Measurements from ENCODE around the gene CDON. TPM values are rescaled to one million over a fixed set of nuclear protein-coding genes. Genes with fewer than 3 reads are reported as not detected.
"Not testable (repeated sequence)": the region's sequence is repeated elsewhere in the genome, so short reads cannot be mapped to it uniquely, and the experiment has no call there.

Gene CDON
- polyA plus RNA-seq, 3 donors = 21.9 to 24.2 (median 23.7) TPM

- DNase-seq (ENCODE audit: low read depth in 3 of 3, low spot score in 2 of 3) = no peak
Observed at GRCh38 chr11:125932301-125932700, 130.4 kb downstream of the CDON start.

GRCh38 chr11:125931668-125932067, 131.0 kb downstream of the CDON start:
- no peak for DNase-seq (ENCODE audit: low read depth in 3 of 3, low spot score in 2 of 3)

GRCh38 chr11:125931116-125931515, 131.6 kb downstream of the CDON start:
- no peak for DNase-seq (ENCODE audit: low read depth in 3 of 3, low spot score in 2 of 3)

GRCh38 chr11:125930076-125930450, 132.6 kb downstream of the CDON start:
- DNase-seq (ENCODE audit: low read depth in 3 of 3, low spot score in 2 of 3) = no peak

DNA sequence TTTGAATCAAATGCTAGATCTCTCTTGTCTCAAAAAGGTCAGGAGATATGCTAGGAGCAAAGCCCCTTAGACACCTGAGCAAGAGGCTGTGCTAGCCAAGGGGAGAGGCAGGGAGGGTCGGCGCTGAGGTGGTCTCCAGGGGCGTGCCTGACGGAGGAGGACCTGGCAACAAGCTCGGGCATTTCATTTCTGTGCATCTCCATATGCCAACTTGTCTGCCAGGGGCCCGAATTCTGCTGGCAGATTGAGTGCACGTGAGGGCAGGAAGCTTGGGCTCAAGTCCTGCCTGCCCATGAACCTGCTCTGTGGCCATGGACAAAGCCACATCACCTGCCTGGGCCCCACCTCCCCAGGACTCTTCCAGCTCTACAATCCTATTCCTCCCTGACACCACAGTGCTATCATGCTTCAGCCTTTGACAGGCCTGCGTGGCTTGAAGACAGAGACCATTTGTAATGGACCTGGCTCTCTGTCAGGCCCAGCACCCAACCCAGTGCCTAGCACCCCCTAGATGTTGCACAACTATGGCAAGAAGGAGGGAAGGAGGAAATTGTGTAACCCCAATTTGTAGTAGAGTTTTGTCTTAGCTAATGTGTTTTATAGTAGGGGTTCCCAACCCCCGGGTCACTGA, 133.1 kb downstream of the CDON start:
- no peak for DNase-seq (ENCODE audit: low read depth in 3 of 3, low spot score in 2 of 3)

DNA sequence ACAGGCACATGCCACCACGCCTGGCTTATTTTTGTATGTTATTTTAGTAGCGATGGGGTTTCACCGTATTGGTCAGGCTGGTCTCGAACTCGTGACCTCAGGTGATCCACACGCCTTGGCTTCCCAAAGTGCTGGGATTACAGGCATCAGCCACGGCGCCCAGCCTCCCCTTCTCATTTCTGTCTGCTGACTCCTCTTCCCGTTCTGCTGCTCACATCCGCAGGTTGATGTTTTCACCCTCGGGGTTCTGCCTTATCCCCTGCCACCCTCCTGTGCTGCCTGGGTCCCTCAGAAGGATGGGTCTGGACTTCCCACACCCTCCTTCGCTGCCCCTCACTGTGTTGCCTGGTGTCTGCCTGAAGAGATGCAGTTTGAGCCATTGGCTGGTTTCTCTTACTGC, 136.0 kb downstream of the CDON start:
- no peak for DNase-seq (ENCODE audit: low read depth in 3 of 3, low spot score in 2 of 3)

GRCh38 chr11:125925804-125926203, 136.9 kb downstream of the CDON start:
- DNase-seq (ENCODE audit: low read depth in 3 of 3, low spot score in 2 of 3) = no peak

GRCh38 chr11:125925247-125925740, 137.4 kb downstream of the CDON start:
- DNase-seq (ENCODE audit: low read depth in 3 of 3, low spot score in 2 of 3) = no peak

GRCh38 chr11:125924384-125925007, 138.2 kb downstream of the CDON start:
- DNase-seq (ENCODE audit: low read depth in 3 of 3, low spot score in 2 of 3) = no peak

DNA sequence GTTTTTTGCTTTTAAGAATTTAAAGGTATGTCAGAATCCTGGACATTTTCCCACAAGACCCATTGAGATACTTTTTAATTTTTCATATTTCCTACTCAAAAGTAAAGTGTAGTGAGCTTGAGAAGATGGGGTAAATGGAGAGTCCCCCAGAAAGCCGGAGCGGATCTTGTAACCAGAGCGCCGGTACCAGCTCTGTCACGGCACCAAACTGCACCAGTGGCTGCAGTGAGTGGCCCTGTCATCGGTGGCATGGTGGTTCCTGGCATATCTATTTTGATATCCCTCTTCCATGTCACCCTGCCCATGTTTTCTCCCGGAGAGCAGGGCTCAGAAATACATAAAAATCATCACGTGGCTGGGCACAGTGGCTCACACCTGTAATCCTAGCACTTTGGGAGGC, 139.0 kb downstream of the CDON start:
- DNase-seq (ENCODE audit: low read depth in 3 of 3, low spot score in 2 of 3) = no peak

DNA sequence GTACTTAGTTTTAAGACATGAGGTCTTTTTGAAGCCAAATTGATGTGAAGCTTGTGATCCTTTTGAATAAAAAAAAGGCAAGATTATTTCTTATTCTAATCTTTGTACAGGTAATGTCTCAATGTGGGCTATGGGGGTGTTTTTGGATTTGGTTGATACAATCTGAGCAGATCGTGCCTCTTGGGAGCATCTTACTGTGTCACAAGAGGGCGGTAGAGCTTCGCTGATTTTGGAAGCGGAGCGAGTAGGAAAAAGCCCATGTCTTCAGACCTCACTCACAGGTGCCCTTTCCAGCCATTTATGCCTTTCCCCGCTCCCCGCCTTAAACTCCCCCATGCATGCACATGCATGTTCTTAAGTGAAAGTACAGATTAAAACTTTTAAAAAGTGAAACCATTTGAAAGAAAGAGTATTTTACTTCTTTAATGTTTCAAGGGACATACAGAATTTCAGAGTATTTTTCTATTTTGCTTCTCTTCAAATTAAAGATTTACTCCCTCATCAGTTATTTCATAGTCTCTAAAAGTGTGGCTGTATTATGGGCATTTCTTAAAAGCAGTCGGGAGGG, 139.6 kb downstream of the CDON start:
- peak; percentile 47 to 70 (median 70) for DNase-seq (ENCODE audit: low read depth in 3 of 3, low spot score in 2 of 3)

- no peak for DNase-seq (ENCODE audit: low read depth in 3 of 3, low spot score in 2 of 3)
Observed at GRCh38 chr11:125922156-125922555, 140.5 kb downstream of the CDON start.

DNA sequence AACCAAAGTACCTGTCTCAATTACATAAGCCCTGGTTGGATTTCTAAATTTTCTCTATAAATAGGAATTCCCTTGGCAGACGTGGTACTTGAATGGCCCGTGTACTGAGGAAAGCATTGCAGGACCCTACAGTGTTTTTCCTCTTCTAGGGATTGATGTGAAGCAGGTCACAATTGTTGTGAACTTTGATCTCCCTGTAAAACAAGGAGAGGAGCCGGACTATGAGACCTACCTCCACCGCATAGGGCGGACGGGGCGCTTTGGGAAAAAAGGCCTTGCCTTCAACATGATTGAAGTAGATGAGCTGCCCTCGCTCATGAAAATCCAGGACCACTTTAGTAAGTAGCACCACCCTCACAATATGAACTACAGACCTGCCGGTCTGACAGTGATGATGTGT, 141.6 kb downstream of the CDON start:
- no peak for DNase-seq (ENCODE audit: low read depth in 3 of 3, low spot score in 2 of 3)

GRCh38 chr11:125918140-125918840, 144.4 kb downstream of the CDON start:
- no peak for DNase-seq (ENCODE audit: low read depth in 3 of 3, low spot score in 2 of 3)

- no peak for DNase-seq (ENCODE audit: low read depth in 3 of 3, low spot score in 2 of 3)
Observed at GRCh38 chr11:125916683-125917347, 145.9 kb downstream of the CDON start.

DNA sequence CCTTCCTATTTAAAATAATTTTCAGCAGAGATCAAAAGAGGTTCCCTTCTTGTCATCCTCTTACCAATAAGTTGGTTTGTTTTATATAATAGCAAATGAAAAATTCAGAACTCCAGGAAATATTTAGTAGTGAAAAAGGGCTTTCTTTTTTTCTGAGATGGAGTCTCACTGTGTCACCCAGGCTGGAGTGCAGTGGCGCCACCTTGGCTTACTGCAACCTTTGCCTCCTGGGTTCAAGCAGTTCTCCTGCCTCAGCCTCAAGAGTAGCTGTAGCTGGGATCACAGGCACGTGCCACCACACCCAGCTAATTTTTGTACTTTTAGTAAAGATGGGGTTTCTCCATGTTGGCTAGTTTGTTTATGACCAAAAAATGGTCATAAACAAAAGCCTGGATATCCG, 148.1 kb downstream of the CDON start:
- not testable (repeated sequence) for DNase-seq (ENCODE audit: low read depth in 3 of 3, low spot score in 2 of 3)

- DNase-seq (ENCODE audit: low read depth in 3 of 3, low spot score in 2 of 3) = no peak
Observed at GRCh38 chr11:125910226-125910849, 152.3 kb downstream of the CDON start.

All from right renal cortex interstitium (tissue), 3 donors.